Measurements from ENCODE around the gene FIGLA. TPM values are rescaled to one million over a fixed set of nuclear protein-coding genes. Genes with fewer than 3 reads are reported as not detected.

The FIGLA gene
- total RNA-seq, 2 donors from 2014 or later, result not detected

- H3K4me3 ChIP-seq, result peak overlapping the region in 1 of 2 donors; percentile 55
- H3K36me3 ChIP-seq, result no peaks in the 10 kb centered on the region
- TF ChIP-seq CTCF (IDR thresholded peaks at IDR 0.05), result no peak
- H3K27ac ChIP-seq, result no peak overlapping the region
- H3K9me3 ChIP-seq, result no peaks in the 10 kb centered on the region
- peaks cover 0 to 13% of the 10 kb centered on the region in 2 donors for H3K4me1 ChIP-seq
- peaks cover 3 to 11% of the 10 kb centered on the region in 2 donors for H3K27me3 ChIP-seq
- no peak for DNase-seq (ENCODE audit: low spot score)
Measured at GRCh38 chr2:70768590-70769085, 21.8 kb downstream of the FIGLA start.

DNA sequence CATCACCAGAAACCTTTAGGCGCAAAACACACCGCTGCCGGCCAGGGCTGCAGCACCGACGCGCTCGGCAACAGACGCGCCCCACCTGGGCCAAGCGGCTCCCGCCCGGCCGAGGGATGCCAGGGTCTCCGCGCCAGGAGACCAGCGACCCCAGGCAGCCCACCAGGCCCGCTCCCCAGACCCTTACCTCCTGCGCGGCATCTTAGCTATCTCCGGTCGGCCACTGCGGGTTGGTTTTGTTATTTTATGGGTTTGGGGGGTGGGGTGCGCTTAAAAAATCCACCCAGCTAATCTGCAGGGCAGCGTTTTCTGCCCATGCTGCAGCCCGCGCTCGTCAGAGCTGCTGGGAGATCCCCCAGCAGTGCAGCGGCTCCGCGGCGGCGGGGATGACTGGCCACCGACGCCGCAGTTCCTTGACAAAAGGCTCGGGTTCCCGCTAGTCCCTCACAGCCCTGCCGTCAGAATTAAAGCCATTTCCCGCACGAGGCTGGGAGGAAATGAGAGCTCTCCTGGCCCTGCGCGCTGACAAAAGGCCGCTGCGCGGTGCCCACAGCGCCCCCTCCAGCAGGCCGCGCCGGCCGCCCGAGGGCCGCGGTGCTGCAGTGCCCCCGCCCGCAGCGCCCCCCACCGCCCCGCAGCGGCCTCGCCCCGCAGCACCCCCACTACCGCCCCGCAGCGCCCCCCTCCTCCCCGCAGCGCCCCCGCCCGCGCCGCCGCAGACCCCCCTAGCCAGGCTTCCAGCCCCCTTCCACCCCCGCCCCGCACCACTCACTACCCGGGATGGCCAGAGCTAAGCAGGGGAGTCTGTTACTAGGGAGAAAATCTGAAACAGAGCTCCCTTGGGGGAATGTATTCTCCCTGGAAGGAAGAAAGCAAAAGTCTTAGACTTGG lies 22.5 kb downstream of the FIGLA start, which contains the start of gene ADD2:
ADD2 (minus strand) TSS at position 502 of the 891 bp plus-strand sequence. CDS start 61,792 bp downstream, outside the sequence.
- Histone ChIP-seq H3K9me3 (no peaks in the 10 kb centered on the region), H3K27me3 (peaks cover 3 to 11% of the 10 kb centered on the region in 2 donors), H3K4me3 (peak within 1 kb of the TSS; percentile 24 to 55), H3K4me1 (peaks cover 0 to 13% of the 10 kb centered on the region in 2 donors), H3K36me3 (no peaks in the 10 kb centered on the region), H3K27ac (no peak within 1 kb of the TSS)
- no peak for DNase-seq (ENCODE audit: low spot score)
- TF ChIP-seq CTCF (IDR thresholded peaks at IDR 0.05), result peak in 1 of 2 donors; percentile 47

DNA sequence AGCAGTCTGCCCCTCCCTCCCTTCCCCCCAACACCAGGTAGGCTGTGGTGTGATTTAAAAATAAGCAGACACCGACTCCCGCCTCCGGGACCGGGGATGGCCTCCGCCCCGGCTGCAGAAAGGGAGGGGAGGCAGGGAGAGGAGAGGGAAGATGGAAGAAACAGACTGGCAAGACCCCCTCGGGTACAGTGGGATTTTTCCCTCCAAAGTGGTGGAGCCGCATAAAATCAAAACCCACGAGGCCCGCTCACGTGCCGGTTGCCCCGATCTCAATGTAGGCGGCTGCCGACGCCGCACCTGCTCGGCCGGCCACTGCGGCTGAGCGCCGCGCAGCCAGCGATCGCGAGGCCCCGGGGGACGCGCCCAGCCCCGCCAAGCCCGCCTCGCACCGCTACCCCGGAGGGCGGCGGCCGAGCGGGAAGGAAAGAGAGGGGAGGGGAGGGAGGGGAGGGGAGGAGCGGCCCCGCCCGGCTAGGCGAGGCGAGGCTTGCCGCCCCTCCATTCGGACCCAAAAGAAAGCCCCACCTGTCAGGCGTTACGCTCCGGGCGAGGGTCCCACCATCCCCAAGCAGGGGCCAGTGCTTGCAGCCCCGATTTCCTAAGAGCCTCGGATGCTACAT lies 23.3 kb downstream of the FIGLA start:
- no peak for DNase-seq (ENCODE audit: low spot score)
- TF ChIP-seq CTCF (IDR thresholded peaks at IDR 0.05), result no peak
- H3K4me3 ChIP-seq, result peak overlapping the region; percentile 24 to 55

DNA sequence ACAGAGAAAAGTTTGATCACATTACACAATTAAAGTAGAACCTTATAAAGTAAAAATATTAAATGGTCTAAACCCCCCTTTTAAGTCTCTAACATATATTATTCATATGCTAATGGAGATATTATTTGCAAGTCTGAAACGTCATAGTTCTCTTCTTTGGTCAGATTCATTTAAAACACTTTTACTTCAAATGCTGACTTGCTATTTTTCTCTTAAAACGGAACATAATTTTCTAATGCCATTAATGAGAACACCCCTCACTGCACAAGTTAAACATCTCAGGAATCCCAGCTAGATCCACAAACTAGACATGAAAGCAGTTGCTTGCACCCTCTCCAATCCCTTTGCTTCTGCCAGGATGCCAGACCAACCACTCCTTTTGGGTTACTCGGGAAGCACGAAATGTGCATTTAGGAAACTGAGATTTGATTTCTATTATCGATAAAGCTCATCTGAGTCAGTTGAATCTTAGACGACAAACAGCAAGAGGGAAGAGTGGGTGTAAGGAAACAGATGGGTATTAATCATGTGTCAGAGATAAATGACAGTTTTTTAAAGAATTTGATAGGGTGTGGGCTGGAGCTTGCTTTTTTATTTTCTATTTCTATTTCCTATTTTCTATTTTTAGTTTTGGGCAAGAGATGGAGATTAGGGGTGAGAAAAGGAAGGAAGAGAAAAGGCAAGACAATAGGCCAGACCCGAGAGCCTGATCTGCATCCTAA lies 23.9 kb downstream of the FIGLA start:
- H3K9me3 ChIP-seq, result no peaks in the 10 kb centered on the region
- H3K36me3 ChIP-seq, result no peaks in the 10 kb centered on the region
- H3K27me3 ChIP-seq, result peaks cover 3 to 11% of the 10 kb centered on the region in 2 donors
- peaks cover 0 to 13% of the 10 kb centered on the region in 2 donors for H3K4me1 ChIP-seq
- TF ChIP-seq CTCF (IDR thresholded peaks at IDR 0.05), result no peak
- DNase-seq (ENCODE audit: low spot score), result no peak
- H3K4me3 ChIP-seq, result peak overlapping the region; percentile 24 to 55
- no peak overlapping the region for H3K27ac ChIP-seq

More for the DNA sequence above, 23.3 kb downstream of the FIGLA start:
- H3K27me3 ChIP-seq, result peaks cover 3 to 11% of the 10 kb centered on the region in 2 donors
- peaks cover 0 to 13% of the 10 kb centered on the region in 2 donors for H3K4me1 ChIP-seq
- no peaks in the 10 kb centered on the region for H3K9me3 ChIP-seq
- H3K27ac ChIP-seq, result no peak overlapping the region
- H3K36me3 ChIP-seq, result no peaks in the 10 kb centered on the region

GRCh38 chr2:70765507-70765906 lies 24.9 kb downstream of the FIGLA start:
- no peaks in the 10 kb centered on the region for H3K9me3 ChIP-seq
- H3K4me3 ChIP-seq, result no peak overlapping the region
- no peaks in the 10 kb centered on the region for H3K36me3 ChIP-seq
- peaks cover 3 to 11% of the 10 kb centered on the region in 2 donors for H3K27me3 ChIP-seq
- no peak for TF ChIP-seq CTCF (IDR thresholded peaks at IDR 0.05)
- peaks cover 0 to 13% of the 10 kb centered on the region in 2 donors for H3K4me1 ChIP-seq
- no peak for DNase-seq (ENCODE audit: low spot score)
- H3K27ac ChIP-seq, result no peak overlapping the region
